ENCODE measurements around the gene TPD52L2.
A peak's percentile ranks its signal among the peaks of the same experiment; 100 is the strongest.
"Not testable (repeated sequence)": the region's sequence is repeated elsewhere in the genome, so short reads cannot be mapped to it uniquely, and the experiment has no call there.

The TPD52L2 gene

GRCh38 chr20:63855363-63856097 is 9.5 kb upstream of the TPD52L2 start:
- no peak for DNase-seq (ENCODE audit: low spot score)

- DNase-seq (ENCODE audit: low spot score) = no peak
Observed at GRCh38 chr20:63856098-63856511, 9.0 kb upstream of the TPD52L2 start.

DNA sequence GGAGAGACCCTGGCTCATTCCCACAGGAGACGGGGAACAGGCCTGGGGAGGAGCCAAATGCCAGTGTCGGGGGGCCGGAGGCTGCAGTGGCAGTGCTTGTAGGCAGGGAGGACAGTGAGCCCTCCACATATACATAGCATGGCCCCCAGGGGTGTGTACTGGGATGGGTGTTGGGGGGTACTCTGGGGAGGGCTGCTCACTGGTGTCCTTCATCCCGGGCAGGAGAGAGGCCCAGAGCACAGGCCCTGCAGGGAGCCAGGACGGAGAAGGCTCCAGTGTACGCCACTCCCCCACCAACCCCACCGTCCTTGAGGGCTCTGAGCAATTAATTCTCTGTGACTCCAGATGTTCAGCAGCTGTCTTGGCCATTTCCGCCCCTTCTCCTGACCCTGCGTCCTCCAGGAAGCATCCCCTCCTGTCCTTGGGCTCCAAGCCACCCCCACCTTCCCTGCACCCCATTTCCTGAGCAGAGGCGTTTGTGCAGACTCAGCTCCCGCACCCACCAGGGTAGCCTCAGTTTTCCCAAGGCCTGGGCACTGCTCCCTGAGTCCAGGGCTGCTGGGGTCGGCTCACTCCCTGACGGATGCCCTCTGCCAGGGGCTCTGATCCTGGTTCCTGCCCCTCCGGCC is 7.2 kb upstream of the TPD52L2 start:
- no peak for DNase-seq (ENCODE audit: low spot score)

DNA sequence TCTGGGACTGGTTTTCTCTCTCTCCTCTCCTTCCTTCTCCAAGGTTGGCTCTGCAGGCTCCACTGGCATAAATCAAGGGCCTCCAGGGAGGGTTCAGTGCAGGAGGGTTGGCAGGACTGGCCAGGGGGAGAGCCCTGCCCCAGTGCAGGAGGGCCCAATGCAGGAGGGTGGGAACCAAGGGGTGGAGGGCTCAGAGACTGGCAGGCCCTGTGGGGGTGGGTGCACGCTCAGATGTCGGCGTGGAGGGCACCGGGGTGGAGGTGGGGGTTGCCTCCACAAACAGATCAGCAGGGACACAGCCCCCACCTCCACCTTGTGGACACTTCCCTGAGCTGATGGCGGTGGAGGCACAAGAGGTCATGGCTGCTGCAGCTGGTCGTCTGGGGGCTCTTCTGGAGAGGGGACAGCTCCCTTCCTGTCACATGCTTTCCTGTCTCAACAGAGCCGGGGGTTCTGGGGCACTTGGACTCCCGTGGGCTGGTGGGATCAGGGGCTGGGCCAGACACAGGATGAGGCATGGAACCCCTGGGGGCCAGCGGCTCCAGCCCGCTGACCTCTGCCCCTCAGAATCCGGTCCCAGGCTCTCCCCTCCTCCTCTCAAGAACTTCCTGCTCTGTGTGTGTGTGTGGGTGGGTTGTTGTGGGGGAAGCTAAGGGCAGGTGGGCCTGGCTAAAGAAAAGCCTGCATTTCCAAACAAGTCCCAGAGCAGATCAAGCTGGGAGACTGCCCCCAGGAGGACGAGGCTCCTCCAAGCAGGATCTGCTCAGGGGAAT is 6.5 kb upstream of the TPD52L2 start:
- no peak for DNase-seq (ENCODE audit: low spot score)

- DNase-seq (ENCODE audit: low spot score) = no peak
Observed at GRCh38 chr20:63859166-63859699, 5.8 kb upstream of the TPD52L2 start.

DNA sequence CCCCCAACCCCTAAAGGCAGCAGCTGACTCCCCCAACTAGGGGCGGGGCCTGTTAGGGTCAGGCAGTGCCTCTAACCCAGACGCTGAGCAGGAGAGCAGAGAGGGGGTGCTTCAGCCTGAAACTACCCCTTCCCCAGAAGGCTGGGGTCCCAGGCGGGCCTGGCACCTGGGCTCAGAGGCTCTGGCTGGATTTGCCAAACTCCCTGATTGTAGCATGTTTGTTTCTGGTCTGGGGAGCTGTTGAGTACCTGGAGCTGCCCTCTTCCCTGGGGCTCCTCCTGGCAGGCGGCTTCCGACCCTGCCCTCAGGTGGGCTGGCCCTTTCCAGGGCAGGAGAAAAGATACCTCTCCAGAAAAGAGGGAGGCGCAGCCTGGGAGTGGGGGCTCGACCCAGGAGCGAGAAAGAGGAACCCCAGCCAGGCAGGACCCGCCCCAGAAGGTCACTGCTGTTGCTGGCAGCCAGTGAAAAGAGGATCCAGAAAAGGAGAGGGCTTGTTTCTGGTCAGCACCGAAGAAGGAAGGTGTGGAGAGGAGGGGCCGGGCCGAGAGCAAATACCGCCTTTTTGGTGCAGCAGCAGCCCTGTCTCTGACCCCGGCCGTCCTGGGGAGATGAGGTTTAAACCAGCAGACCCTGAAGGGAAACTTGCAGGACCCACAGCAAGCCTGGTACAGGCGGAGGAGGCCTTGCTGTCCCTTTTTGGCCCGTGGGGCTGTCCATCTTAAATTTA is 4.6 kb upstream of the TPD52L2 start:
- DNase-seq (ENCODE audit: low spot score) = no peak

DNA sequence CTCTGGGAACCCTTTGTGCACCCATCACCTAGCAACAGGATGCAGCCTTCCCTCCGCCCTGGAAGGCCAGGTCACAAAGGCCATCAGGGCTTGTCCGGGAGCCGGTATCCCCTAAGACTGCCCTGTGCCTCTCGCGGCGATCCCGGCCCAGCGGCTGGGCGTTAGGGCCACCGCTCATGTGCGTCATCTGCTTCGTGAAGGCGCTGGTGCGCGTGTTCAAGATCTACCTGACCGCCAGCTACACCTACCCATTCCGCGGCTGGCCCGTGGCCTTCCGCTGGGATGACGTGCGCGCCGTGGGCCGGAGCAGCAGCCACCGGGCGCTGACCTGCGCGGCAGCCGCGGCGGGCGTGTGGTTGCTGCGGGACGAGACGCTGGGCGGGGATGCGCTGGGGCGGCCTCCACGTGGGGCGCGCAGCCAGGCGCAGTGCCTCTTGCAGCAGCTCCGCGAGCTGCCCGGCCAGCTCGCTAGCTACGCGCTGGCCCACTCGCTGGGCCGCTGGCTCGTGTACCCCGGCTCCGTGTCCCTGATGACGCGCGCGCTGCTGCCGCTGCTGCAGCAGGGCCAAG is 3.6 kb upstream of the TPD52L2 start, which contains the start of gene ABHD16B:
Gene ABHD16B (plus strand): TSS at position 134 of the 570 bp plus-strand sequence. CDS start 43 bp downstream, at position 177.
- no peak for DNase-seq (ENCODE audit: low spot score)

- DNase-seq (ENCODE audit: low spot score) = no peak
Observed at GRCh38 chr20:63861981-63862901, 2.8 kb upstream of the TPD52L2 start.

- no peak for DNase-seq (ENCODE audit: low spot score)
Observed at GRCh38 chr20:63863021-63863797, 1.9 kb upstream of the TPD52L2 start.

DNA sequence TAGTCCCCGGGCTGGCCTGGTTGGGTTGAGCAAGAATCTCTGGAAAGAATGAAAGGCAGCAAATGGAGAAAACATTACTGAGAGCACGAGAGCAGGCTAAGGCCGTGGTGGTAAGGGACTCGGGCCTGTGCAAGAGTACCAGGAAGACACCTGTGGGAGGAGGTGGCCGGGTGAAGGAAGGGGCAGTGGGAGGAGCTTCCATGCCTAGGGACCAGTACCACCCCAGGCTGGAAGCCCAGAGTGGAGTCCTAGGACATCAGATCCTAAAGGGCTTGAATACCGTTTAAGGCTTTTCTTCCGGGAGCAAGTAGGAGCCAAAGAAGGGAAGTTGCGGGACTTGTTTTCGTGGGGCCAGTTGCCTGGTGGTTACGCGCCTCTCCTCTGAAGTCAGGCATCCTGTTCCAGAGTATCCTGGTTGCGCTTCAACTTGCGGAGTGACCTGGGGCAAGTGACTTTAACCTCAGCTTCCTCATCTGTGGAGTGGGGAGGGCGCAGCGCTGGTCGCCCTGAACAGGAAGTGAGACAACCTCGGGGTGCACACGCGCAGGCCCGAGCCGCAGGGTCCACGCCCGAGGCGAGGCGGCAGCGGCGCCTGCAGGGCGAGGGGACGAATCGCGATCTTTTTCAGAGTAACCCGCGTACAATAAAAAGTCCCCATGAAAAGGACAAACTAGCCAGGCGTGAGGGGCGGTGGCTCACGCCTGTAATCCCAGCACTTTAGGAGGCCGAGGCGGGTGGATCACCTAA is 1.1 kb upstream of the TPD52L2 start:
- DNase-seq (ENCODE audit: low spot score) = peak; percentile 84

DNA sequence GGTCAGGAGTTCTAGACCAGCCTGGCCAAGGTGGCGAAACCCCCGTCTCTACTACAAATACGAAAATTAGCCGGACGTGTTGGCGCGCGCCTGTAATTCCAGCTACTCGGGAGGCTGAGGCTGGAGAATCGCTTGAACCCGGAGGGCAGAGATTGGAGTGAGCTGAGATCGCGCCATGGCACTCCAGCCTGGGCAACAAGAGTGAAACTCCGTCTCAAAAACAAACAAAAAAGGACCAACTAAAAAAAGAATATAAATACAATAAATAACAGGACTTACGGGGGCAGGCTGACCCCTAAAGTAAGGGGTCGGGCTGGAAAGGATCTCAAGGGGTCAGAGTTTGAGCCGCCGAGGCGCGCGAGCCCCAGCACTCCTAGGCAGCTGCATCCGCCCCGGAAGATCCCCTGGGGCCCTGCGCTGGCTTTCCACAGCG is 509 bp upstream of the TPD52L2 start:
- no peak for DNase-seq (ENCODE audit: low spot score)

- DNase-seq (ENCODE audit: low spot score) = not testable (repeated sequence)
Observed at GRCh38 chr20:63867042-63867441, 2.0 kb downstream of the TPD52L2 start.

GRCh38 chr20:63868264-63868663 is 3.2 kb downstream of the TPD52L2 start:
- no peak for DNase-seq (ENCODE audit: low spot score)

DNA sequence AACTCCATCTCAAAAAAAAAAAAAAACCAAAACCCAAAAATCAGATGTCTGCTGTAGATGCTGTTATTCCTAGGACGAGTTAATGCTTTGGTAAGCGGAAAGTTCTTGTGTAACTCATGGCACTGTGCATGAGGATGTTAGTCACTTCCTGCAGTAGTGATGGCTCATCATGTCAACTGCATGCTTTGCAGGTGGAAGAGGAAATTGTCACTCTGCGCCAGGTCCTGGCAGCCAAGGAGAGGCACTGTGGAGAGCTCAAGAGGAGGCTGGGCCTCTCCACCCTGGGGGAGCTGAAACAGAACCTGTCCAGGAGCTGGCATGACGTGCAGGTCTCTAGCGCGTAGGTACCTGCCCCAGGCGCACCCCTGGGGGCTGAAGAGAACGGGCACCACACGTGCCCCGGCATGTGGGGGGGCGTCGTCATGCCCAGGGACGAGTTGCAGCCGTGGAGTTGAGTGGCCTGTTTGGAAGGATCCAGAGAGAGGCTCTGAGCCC is 8.5 kb downstream of the TPD52L2 start:
- DNase-seq (ENCODE audit: low spot score) = no peak

GRCh38 chr20:63874241-63874640 is 9.2 kb downstream of the TPD52L2 start:
- DNase-seq (ENCODE audit: low spot score) = not testable (repeated sequence)

GRCh38 chr20:63876489-63877036 is 11.5 kb downstream of the TPD52L2 start:
- no peak for DNase-seq (ENCODE audit: low spot score)

DNA sequence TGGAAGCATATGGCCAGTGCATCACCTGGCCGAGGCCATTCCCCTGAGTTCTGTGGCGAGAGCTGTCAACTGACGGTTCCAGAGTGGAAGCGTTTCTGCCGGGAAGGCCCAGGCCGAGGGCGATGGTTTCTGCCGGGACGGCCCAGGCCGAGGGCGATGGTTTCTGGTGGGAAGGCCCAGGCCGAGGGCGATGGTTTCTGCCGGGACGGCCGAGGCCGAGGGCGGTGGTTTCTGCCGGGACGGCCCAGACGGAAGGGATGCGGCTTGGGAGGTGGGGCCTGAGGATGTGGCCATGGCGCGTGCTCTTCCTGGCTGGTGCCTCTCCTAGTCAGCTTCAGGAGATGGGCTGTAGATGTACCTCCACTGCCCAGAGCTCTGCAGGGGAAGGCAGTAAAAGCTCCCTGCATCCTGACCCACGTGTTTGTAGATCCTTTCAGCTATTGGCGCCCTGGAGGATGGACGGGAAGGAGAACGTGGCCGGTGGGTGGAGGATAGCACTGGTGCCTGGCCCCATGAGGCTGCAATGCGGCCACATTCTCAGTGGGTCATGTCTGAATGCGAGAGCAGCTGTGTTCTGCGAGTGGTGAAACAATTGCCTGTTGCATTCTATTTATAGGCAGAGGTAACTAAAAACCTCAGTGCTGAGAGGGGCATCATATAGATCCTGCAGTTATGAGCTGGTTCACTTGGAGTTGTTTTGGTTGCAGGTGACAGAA is 12.8 kb downstream of the TPD52L2 start:
- no peak for DNase-seq (ENCODE audit: low spot score)
